ENCODE data around the gene HCK. TPM values are rescaled to one million over a fixed set of nuclear protein-coding genes. Genes with fewer than 3 reads are reported as not detected.

The HCK gene
- total and polyA plus RNA-seq, 9 of the 15 experiments (the other 6 are each of a cell fraction or from before 2014, with no cell fraction given) = 0.09 to 0.51 (median 0.27) TPM; not detected in 6

DNA sequence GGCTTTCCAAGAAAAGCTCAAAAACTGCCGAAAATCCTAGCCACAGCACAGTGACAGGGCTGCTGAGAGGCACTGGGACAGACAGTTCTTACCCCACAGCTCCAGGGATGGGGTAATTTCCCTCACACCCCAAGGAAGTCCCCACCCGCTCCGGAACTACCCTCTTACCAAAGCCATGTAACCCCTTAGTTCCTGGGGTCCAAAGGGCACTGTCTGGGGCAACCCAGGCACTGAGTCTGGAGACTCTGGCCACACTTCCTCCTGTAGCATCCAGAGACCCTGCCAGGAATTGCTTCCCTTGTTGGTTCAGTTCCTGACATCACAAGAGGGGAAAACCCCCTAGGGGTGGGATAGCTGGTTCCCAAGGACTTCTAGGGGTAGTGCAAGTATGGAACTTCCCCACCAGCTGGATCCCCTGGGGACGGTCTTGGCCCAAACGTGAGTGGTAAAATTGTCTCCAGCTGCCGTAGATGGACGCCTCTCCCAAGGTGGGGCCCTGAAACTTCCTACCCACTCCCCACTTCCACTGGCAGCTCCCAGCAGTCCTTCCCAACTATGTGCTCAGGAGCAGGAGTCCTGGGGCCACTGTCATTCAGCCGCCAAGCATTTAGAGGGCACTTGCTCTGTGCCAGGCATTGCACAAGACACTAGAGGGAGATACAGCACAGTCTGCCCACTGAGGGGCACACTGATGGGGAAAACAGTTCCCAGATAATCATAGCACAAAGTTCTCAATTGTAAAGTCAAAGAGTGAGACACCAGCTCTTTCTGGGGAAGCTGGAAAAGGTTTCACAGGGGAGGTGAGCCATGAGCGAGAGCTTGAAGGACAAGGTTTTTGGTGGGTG lies 17.2 kb upstream of the HCK start:
- FAIRE-seq (no peak), DNase-seq (ENCODE audit: extremely low read depth in 1 of 4, low spot score in 3 of 4) (no peak), ATAC-seq (no peak)
- H3K9me3 ChIP-seq (replicated peaks; ENCODE audit: control insufficient read depth, insufficient read depth, low read depth, low read length) = no peaks in the 10 kb centered on the region; the same call in 1 of the 2 replicates
- intact Hi-C loops (cut with micrococcal nuclease) = loop anchor here (5.0 to 10.0 kb wide), 2 partner anchors 83 to 210 kb away; partner anchors contain the start of gene PDRG1
- H3K4me2 ChIP-seq (ENCODE audit: insufficient read depth, low read length) = no peak overlapping the region
- H3K79me2 ChIP-seq (ENCODE audit: control insufficient read depth, insufficient read depth, low read length) = no peaks in the 10 kb centered on the region
- peaks cover 9 to 11% of the 10 kb centered on the region in 2 experiments; a peak in 4 of 5 replicates for H3K4me1 ChIP-seq (replicated peaks in 1 of 2; ENCODE audit: control insufficient read depth in 2 of 2, insufficient read depth in 2 of 2, low read length in 2 of 2)
- 13% methylated on average over 9 of the region's 9 CpGs for WGBS (ENCODE audit: insufficient coverage, low coverage, missing lambda C conversion rate)
- TF ChIP-seq CTCF (IDR thresholded peaks at IDR 0.05 in 2 of 3, conservative IDR thresholded peaks at IDR 0.05 in 1 of 3; ENCODE audit: insufficient read depth in 2 of 3, low read depth in 1 of 3, low read length in 3 of 3) (peak in 1 of 3 experiments; percentile 21; a peak in 2 of 6 replicates), RB1 (IDR thresholded peaks at IDR 0.05; ENCODE audit: low read depth) (no peak)
- no peak overlapping the region for H3K9ac ChIP-seq (ENCODE audit: insufficient read depth in 1 of 2, low read depth in 2 of 2, low read length in 2 of 2)
- ChIA-PET CTCF (ENCODE audit: low intra/inter-chr PET ratio) (no interaction called here), POLR2A (interaction anchor here (0.7 kb wide), 1 partner anchor 30 kb away, joined by 3 read pairs; no protein-coding TSS in a partner anchor)
- H2AFZ ChIP-seq (ENCODE audit: low read depth, low read length) = no peak overlapping the region
- in situ Hi-C loops (cut with MboI) = no loop called here
- H3K9me1 ChIP-seq (ENCODE audit: control insufficient read depth, insufficient read depth, low read length) = no peaks in the 10 kb centered on the region
- peaks cover 6 to 29% of the 10 kb centered on the region in 2 experiments; a peak in 4 of 5 replicates for H3K27me3 ChIP-seq (ENCODE audit: control insufficient read depth in 2 of 2, insufficient read depth in 2 of 2, low read length in 2 of 2)
- no peak overlapping the region for H3K27ac ChIP-seq (ENCODE audit: extremely low read depth, low read depth, low read length)
- BruUV-seq (replicated peaks) = no TSS peak
- H3K36me3 ChIP-seq (ENCODE audit: control insufficient read depth, insufficient read depth, low read length) = no peaks in the 10 kb centered on the region
- no peak overlapping the region for H3K4me3 ChIP-seq
- H4K20me1 ChIP-seq (replicated peaks; ENCODE audit: control insufficient read depth, insufficient read depth, low read length) = no peaks in the 10 kb centered on the region

All from K562 (cell line).